B cell (primary cell): ENCODE results near the gene CLCN3.

ENCODE experiments used
- EZH2 ChIP-seq: IDR thresholded peaks from 2 replicates; pipeline ENCODE4 v1.6.1; 2012; ENCODE audit warnings: borderline replicate concordance, low read depth, mild to moderate bottlenecking, moderate library complexity, low read length; ENCODE audit not compliant: insufficient read depth, poor library complexity, severe bottlenecking
- TF ChIP-seq, protein P1 (sequence below): fragments of 200-600 bp; IDR thresholded peaks from one replicate; pipeline ENCODE4 v1.8.0; 2022; ENCODE audit warnings: antibody characterized with exemption, mild to moderate bottlenecking

DNA sequence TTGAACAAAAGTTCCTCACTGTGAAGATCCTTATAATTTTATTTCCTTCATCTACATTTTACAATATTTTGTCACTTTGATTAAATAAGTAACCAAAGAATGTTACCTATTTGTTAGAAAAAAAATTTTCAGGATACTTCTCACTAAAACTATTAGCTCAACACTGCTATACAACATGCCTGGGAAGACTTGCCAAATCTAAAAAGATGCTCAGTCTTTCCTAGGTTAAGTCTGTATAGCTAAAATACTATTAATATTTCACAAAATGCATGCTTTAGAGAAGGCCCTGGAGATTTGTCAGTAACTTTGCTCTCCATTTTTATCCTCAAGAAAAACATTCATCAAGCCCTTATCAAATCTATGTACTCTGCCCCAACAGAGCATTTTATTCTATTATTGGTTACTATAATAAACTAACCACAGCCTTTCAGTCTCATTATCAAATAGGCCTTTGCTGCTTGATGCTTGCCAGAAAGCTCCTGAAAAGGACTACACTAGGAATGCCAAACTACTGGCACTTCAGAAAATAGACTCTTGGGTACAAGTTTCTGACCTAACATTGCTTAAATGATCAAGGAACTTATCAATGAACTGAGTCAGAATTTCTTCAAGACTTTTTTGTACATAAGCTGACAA, 25.7 kb upstream of the CLCN3 start:
- no peak for TF ChIP-seq EZH2
- TF ChIP-seq, protein P1, sequence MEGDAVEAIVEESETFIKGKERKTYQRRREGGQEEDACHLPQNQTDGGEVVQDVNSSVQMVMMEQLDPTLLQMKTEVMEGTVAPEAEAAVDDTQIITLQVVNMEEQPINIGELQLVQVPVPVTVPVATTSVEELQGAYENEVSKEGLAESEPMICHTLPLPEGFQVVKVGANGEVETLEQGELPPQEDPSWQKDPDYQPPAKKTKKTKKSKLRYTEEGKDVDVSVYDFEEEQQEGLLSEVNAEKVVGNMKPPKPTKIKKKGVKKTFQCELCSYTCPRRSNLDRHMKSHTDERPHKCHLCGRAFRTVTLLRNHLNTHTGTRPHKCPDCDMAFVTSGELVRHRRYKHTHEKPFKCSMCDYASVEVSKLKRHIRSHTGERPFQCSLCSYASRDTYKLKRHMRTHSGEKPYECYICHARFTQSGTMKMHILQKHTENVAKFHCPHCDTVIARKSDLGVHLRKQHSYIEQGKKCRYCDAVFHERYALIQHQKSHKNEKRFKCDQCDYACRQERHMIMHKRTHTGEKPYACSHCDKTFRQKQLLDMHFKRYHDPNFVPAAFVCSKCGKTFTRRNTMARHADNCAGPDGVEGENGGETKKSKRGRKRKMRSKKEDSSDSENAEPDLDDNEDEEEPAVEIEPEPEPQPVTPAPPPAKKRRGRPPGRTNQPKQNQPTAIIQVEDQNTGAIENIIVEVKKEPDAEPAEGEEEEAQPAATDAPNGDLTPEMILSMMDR = no peak
